ENCODE data around the gene NDUFS2.
A peak's percentile ranks its signal among the peaks of the same experiment; 100 is the strongest.

The NDUFS2 gene

GRCh38 chr1:161201836-161202712 is at the start of gene NDUFS2:
Gene NDUFS2 (plus strand): TSS chr1:161202367. CDS start chr1:161202386, 19 bp downstream.
- peak; percentile 79 to 91 (median 86) for DNase-seq (ENCODE audit: low read depth in 4 of 4, low spot score in 1 of 4)

- no peak for DNase-seq (ENCODE audit: low read depth in 4 of 4, low spot score in 1 of 4)
Observed at GRCh38 chr1:161153176-161153575, 49.0 kb upstream of the NDUFS2 start.

GRCh38 chr1:161153682-161154337 is 48.4 kb upstream of the NDUFS2 start, which contains the start of gene UFC1:
Gene UFC1 (plus strand): TSS chr1:161153978. CDS start chr1:161153998, 20 bp downstream.
- DNase-seq (ENCODE audit: low read depth in 4 of 4, low spot score in 1 of 4), result peak in 3 of 4 experiments; percentile 54 to 62 (median 62)

- no peak for DNase-seq (ENCODE audit: low read depth in 4 of 4, low spot score in 1 of 4)
Observed at GRCh38 chr1:161157867-161158266, 44.3 kb upstream of the NDUFS2 start.

GRCh38 chr1:161158316-161159010 is 43.7 kb upstream of the NDUFS2 start:
- DNase-seq (ENCODE audit: low read depth in 4 of 4, low spot score in 1 of 4), result no peak

- peak; percentile 79 to 89 (median 84) for DNase-seq (ENCODE audit: low read depth in 4 of 4, low spot score in 1 of 4)
Observed at GRCh38 chr1:161159087-161159912, 42.9 kb upstream of the NDUFS2 start, which contains the start of gene USP21. Gene USP21 (plus strand): TSS chr1:161159500. CDS start chr1:161160641, 1,141 bp downstream.

GRCh38 chr1:161159913-161160243 is 42.3 kb upstream of the NDUFS2 start:
- DNase-seq (ENCODE audit: low read depth in 4 of 4, low spot score in 1 of 4), result no peak

GRCh38 chr1:161160671-161161145 is 41.5 kb upstream of the NDUFS2 start:
- no peak for DNase-seq (ENCODE audit: low read depth in 4 of 4, low spot score in 1 of 4)

- DNase-seq (ENCODE audit: low read depth in 4 of 4, low spot score in 1 of 4), result no peak
Observed at GRCh38 chr1:161161652-161162051, 40.5 kb upstream of the NDUFS2 start.

GRCh38 chr1:161162052-161162451 is 40.1 kb upstream of the NDUFS2 start:
- no peak for DNase-seq (ENCODE audit: low read depth in 4 of 4, low spot score in 1 of 4)

GRCh38 chr1:161162806-161163205 is 39.4 kb upstream of the NDUFS2 start:
- no peak for DNase-seq (ENCODE audit: low read depth in 4 of 4, low spot score in 1 of 4)

GRCh38 chr1:161163793-161164192 is 38.4 kb upstream of the NDUFS2 start:
- DNase-seq (ENCODE audit: low read depth in 4 of 4, low spot score in 1 of 4), result no peak

GRCh38 chr1:161164901-161165610 is 37.1 kb upstream of the NDUFS2 start:
- no peak for DNase-seq (ENCODE audit: low read depth in 4 of 4, low spot score in 1 of 4)

GRCh38 chr1:161165742-161166668 is 36.2 kb upstream of the NDUFS2 start, which contains the start of gene PPOX:
Gene PPOX (plus strand): TSS chr1:161166426. CDS start chr1:161166848, 422 bp downstream.
- DNase-seq (ENCODE audit: low read depth in 4 of 4, low spot score in 1 of 4), result peak; percentile 71 to 90 (median 82)

- no peak for DNase-seq (ENCODE audit: low read depth in 4 of 4, low spot score in 1 of 4)
Observed at GRCh38 chr1:161166669-161167548, 35.3 kb upstream of the NDUFS2 start.

- DNase-seq (ENCODE audit: low read depth in 4 of 4, low spot score in 1 of 4), result no peak
Observed at GRCh38 chr1:161168906-161169305, 33.3 kb upstream of the NDUFS2 start.

- no peak for DNase-seq (ENCODE audit: low read depth in 4 of 4, low spot score in 1 of 4)
Observed at GRCh38 chr1:161171191-161171590, 31.0 kb upstream of the NDUFS2 start.

GRCh38 chr1:161171696-161172095 is 30.5 kb upstream of the NDUFS2 start:
- DNase-seq (ENCODE audit: low read depth in 4 of 4, low spot score in 1 of 4), result no peak

All from stimulated activated CD4-positive, alpha-beta T cell treated with anti-CD3 and anti-CD28 coated beads, Interleukin-1b, Interleukin-23, amount 100 ng/mL, for 24 hours (primary cell).